HG03095 (cell line): ENCODE measurements around the gene VANGL1.

Source experiments
- ATAC-seq: cut with Tn5 transposase; IDR thresholded peaks from one replicate; pipeline ENCODE4 v1.9.1; 2021; ENCODE audit warnings: moderate library complexity; ENCODE audit not compliant: unreplicated experiment

The VANGL1 gene

DNA sequence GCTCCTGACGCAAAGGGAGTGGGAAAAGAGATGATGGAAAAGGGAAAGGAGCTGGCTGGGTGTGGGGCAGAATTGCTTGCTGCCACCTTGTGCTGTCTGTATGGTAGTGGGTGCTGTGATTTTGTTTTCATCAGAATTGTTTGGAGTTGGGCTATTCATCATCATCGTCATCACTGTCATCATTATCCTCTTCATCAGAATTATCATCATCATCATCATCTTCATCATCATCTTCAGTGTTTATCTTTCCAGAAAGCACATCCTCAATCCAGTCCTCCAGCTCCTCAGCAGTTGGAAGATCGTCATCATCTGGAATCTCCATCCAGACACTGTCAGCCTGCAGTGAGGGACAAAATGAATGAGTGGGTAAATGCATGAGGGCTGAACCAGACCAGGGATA lies 59.3 kb downstream of the VANGL1 start:
- ATAC-seq = no peak

DNA sequence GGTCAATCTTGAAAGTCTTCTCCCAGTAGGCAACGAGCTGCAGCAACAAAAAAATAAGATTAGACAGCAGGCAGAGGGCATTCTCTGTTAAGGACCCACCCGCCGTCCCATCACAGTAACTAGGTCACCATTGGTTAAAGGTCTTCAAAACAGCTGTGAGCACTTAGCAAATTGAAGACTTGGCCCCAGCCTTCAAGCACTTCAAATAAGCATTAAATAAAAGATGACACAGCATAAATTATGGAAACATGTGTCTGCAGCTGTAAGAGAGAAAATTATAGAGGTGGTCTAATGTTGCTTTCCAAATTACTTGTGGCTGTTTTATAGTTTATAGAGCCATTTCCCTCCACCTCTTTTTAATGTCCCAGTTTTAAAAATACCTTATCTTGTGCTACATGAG lies 61.2 kb downstream of the VANGL1 start:
- ATAC-seq = no peak

DNA sequence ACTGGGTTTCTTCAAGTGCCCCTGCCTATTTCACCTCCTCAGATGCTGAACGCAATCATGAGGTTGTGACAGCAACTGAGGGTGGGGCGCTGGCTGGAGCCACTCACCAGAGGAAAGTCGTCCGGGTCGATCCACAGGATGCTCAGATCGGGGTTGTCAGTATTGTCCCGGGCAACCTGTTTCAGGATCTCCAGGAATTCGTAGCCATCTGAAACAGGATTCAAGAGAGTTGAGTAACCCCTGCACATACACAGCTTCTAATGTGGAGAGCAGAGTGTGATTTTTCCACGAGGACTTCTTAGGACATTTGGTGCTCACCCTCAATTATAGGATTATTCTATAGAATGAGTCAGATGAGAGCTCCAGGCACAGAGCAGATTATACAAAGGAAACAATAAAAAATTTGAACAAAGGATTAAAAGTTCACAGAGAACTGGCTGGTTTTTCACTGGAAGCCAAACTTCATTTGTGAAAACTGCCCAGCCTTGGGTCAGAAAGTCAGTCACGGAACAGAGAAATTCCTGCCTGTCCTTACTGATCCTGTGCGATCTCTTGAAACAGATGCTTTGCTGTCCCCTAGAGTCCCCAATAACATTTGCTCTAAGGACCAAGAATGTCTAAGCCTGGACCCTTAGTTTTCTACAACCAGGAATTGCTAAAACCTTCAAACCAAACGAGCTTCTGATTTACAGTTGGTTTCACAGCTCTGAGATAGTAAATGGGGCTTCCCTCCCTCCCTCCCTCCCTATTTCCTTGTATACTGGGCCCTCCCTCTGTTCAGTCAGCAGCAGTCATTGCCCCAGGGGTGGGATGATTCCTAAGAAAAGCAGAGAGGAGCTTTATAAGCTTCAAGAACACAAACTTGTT lies 63.5 kb downstream of the VANGL1 start:
- ATAC-seq = no peak

GRCh38 chr1:115705963-115706362 lies 64.2 kb downstream of the VANGL1 start:
- ATAC-seq = no peak

DNA sequence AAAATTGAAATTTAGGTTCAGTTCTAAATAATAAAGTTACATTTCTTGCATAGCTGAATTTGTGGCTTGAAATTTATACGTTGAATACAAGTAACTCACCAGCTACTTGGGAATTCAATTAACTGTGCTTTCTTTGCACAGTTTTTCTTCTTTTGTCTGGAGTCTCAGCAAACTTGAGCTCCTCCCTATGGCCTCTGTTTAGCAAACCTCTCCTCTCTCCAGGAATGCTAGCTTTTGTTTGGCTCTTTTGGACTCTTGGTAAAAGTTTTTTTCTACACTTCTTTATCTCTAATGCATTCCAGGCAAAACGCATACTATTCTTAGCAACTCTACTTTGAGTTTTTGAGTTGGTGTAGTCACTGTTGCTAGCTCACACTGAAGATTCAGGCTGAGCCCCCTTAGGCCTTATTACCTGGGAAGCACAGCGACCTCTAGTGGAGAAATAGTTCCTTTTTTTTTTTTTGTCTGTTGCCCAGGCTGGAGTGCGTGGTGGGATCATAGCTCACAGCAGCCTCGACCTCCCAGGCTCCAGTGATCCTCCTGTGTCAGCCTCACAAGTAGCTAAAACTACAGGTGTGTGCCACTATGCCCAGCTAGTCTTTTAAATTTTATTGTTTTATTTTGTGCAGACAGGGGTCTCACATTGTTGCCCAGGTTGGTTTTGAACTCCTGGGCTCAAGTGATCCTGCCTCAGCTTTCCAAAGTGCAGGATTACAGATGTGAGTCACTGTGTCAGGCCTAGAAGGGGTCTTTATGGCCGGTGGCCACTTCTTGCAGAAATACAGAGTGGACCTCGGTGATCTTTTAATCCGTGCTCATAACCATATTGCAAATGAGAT lies 65.0 kb downstream of the VANGL1 start:
- no peak for ATAC-seq

- no peak for ATAC-seq
Measured at GRCh38 chr1:115710859-115711624, 69.3 kb downstream of the VANGL1 start.

GRCh38 chr1:115712911-115713609 lies 71.3 kb downstream of the VANGL1 start:
- ATAC-seq = no peak

GRCh38 chr1:115713906-115714305 lies 72.1 kb downstream of the VANGL1 start:
- ATAC-seq = no peak

- no peak for ATAC-seq
Measured at GRCh38 chr1:115714572-115715141, 72.9 kb downstream of the VANGL1 start.

- no peak for ATAC-seq
Measured at GRCh38 chr1:115717541-115717940, 75.8 kb downstream of the VANGL1 start.

DNA sequence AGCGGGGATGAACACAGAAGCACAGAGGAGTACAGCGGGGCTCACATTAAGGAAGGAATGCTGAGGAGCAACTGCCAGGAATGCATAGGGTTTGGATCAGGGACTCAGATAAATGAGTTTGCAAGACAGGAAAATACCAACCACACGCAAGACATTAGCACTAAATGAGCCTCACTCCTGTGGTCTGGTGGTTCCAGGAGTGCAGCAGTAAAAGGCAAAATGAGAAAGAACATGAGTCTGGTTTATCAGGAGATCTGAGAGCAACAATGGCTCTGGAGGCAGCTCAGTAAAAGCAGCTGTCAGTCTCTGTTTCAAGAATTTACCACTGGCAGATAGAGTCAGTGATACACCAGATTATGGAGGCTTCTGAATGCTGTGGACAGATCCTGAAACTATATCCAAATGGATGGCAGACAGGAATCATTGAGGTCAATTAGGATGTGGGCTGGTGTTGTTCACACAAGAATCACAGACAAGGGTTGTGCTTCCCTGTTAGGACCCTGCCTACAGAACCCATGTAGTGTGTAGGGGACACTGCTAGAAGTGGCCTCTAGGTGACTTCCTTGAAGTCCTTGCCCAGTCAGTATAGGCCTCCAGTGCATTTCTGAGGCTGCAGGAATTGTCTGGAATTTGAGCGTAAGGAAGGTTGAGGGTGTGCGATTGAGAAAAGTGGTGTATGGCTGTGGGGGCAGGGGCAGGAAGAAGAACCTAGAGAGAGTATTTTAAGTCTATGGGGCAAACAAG lies 76.4 kb downstream of the VANGL1 start:
- no peak for ATAC-seq

GRCh38 chr1:115719285-115719684 lies 77.5 kb downstream of the VANGL1 start:
- ATAC-seq = no peak

GRCh38 chr1:115722221-115722620 lies 80.5 kb downstream of the VANGL1 start:
- no peak for ATAC-seq

DNA sequence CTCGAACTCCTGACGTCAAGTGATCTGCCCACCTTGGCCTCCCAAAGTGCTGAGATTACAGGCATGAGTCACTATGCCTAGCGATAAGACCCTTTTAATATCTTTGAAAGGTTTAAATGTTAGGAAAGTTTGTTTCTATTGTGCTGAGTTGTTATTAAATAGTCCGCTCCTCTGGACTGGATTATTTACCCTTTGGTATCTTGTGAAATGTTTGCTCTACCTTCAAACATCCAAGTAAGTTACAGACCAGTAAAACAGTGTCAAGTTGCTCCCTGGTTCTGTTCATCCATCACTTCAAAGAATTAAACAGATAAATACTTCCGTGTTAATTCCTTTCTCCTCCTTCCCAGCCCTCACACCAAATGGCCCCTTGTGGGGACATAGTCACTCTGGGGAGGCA lies 82.0 kb downstream of the VANGL1 start:
- ATAC-seq = no peak

- no peak for ATAC-seq
Measured at GRCh38 chr1:115725600-115725999, 83.8 kb downstream of the VANGL1 start.

GRCh38 chr1:115726161-115726560 lies 84.4 kb downstream of the VANGL1 start:
- no peak for ATAC-seq

- no peak for ATAC-seq
Measured at GRCh38 chr1:115726570-115726969, 84.8 kb downstream of the VANGL1 start.

DNA sequence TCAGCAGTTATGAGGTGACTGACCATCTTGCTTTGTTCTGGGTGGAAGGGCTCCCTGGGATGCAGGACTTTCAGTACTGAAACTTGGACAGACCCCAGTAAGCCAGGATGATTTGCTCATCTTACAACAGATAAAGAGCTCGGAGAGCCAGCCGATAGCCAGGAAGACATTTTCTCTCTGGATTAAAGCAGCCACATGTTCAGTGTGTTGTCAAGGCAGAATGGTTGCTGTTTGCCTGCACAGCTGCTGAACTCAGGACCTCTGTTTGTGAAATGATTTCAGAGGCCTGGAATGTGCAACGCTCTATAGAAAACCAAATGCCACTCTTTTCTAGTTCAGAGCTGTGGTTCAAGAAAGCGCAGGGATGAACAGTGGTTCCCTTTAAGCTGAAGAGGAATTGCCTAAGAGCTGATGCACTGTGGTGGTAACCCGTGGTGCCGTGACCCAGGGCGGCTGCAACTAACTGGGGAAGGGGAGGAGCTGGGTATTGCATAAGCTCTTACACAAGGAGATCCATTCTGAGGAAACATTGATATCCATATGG lies 86.0 kb downstream of the VANGL1 start:
- ATAC-seq = no peak

GRCh38 chr1:115728341-115728740 lies 86.6 kb downstream of the VANGL1 start:
- no peak for ATAC-seq
